Skeletal muscle satellite cell (primary cell): Measurements from ENCODE around the gene SP140L. TPM values are rescaled to one million over a fixed set of nuclear protein-coding genes. Genes with fewer than 3 reads are reported as not detected.
"Not testable (repeated sequence)": the region's sequence is repeated elsewhere in the genome, so short reads cannot be mapped to it uniquely, and the experiment has no call there.

ENCODE experiments used
- H3K27me3 ChIP-seq: 2 replicates; pipeline ENCODE4 v1.7.0; 2013; ENCODE audit warnings: low read length; ENCODE audit not compliant: control insufficient read depth, insufficient read depth
- H3K36me3 ChIP-seq: 2 replicates; pipeline ENCODE4 v1.7.0; 2013; ENCODE audit warnings: mild to moderate bottlenecking, control low read depth, low read length; ENCODE audit not compliant: insufficient read depth
- H3K4me1 ChIP-seq: 2 replicates; pipeline ENCODE4 v1.7.0; 2013; ENCODE audit warnings: low read length; ENCODE audit not compliant: control insufficient read depth, insufficient read depth
- H3K4me2 ChIP-seq: 2 replicates; pipeline ENCODE4 v1.7.0; 2013; ENCODE audit warnings: mild to moderate bottlenecking, low read length
- H3K4me3 ChIP-seq: 2 replicates; pipeline ENCODE4 v1.7.0; 2013; ENCODE audit warnings: low read length
- H3K9ac ChIP-seq: 2 replicates; pipeline ENCODE4 v1.7.0; 2013; ENCODE audit warnings: mild to moderate bottlenecking, low read depth, low read length, moderate library complexity
- H3K9me3 ChIP-seq: replicated peaks from 2 replicates; pipeline ENCODE4 v1.7.0; 2013; ENCODE audit warnings: mild to moderate bottlenecking, control low read depth, low read length
- total RNA-seq: library from RNA; depleted of rRNA; stranded (reverse); fragments of >200 nt; gene quantifications from 2 replicates; pipeline ENCODE4 v1.2.3, GENCODE V29; 2012; rRNA removed

The SP140L gene
- total RNA-seq = 6.6 and 7.2 TPM in 2 replicates

GRCh38 chr2:230326453-230327417, at the start of gene SP140L:
Gene SP140L, plus strand, starts transcription at chr2:230327193. Its CDS starts 77 bp downstream, at chr2:230327270.
- peak within 1 kb of the TSS; percentile 84 for H3K4me2 ChIP-seq
- peak within 1 kb of the TSS; percentile 76 for H3K9ac ChIP-seq
- peaks cover 37% of the 10 kb centered on the region for H3K4me1 ChIP-seq
- H3K27me3 ChIP-seq = no peaks in the 10 kb centered on the region
- no peaks in the 10 kb centered on the region for H3K9me3 ChIP-seq
- H3K4me3 ChIP-seq = peak within 1 kb of the TSS; percentile 73
- H3K36me3 ChIP-seq = no peaks in the 10 kb centered on the region

- no peak overlapping the region for H3K4me3 ChIP-seq
- no peak overlapping the region for H3K9ac ChIP-seq
- H3K4me1 ChIP-seq = no peaks in the 10 kb centered on the region
- no peaks in the 10 kb centered on the region for H3K9me3 ChIP-seq
- H3K27me3 ChIP-seq = no peaks in the 10 kb centered on the region
- no peak overlapping the region for H3K4me2 ChIP-seq
- no peaks in the 10 kb centered on the region for H3K36me3 ChIP-seq
Observed at GRCh38 chr2:230282936-230283335, 44.1 kb upstream of the SP140L start.

GRCh38 chr2:230286048-230286447, 40.9 kb upstream of the SP140L start:
- Histone ChIP-seq H3K9me3 (no peaks in the 10 kb centered on the region), H3K4me2 (no peak overlapping the region), H3K4me1 (no peaks in the 10 kb centered on the region), H3K4me3 (no peak overlapping the region), H3K36me3 (no peaks in the 10 kb centered on the region), H3K9ac (no peak overlapping the region), H3K27me3 (peaks cover 4% of the 10 kb centered on the region)

- H3K4me3 ChIP-seq, H3K9me3 ChIP-seq, H3K27me3 ChIP-seq, H3K4me2 ChIP-seq, H3K9ac ChIP-seq, H3K4me1 ChIP-seq, H3K36me3 ChIP-seq: not testable (repeated sequence)
Observed at GRCh38 chr2:230289311-230289710, 37.7 kb upstream of the SP140L start.

- Histone ChIP-seq H3K4me1 (no peaks in the 10 kb centered on the region), H3K4me3 (no peak overlapping the region), H3K36me3 (no peaks in the 10 kb centered on the region), H3K27me3 (no peaks in the 10 kb centered on the region), H3K4me2 (no peak overlapping the region), H3K9ac (no peak overlapping the region), H3K9me3 (no peaks in the 10 kb centered on the region)
Observed at GRCh38 chr2:230295192-230295591, 31.8 kb upstream of the SP140L start.

GRCh38 chr2:230296917-230297316, 30.1 kb upstream of the SP140L start:
- Histone ChIP-seq H3K36me3 (no peaks in the 10 kb centered on the region), H3K4me3 (no peak overlapping the region), H3K9ac (no peak overlapping the region), H3K4me2 (no peak overlapping the region), H3K4me1 (no peaks in the 10 kb centered on the region), H3K9me3 (no peaks in the 10 kb centered on the region), H3K27me3 (no peaks in the 10 kb centered on the region)

- no peak overlapping the region for H3K4me3 ChIP-seq
- H3K27me3 ChIP-seq = no peaks in the 10 kb centered on the region
- H3K4me1 ChIP-seq = no peaks in the 10 kb centered on the region
- H3K9me3 ChIP-seq = no peaks in the 10 kb centered on the region
- no peaks in the 10 kb centered on the region for H3K36me3 ChIP-seq
- no peak overlapping the region for H3K4me2 ChIP-seq
- no peak overlapping the region for H3K9ac ChIP-seq
Observed at GRCh38 chr2:230299618-230300017, 27.4 kb upstream of the SP140L start.

GRCh38 chr2:230305416-230306275, 21.3 kb upstream of the SP140L start:
- Histone ChIP-seq H3K9ac (no peak overlapping the region), H3K27me3 (no peaks in the 10 kb centered on the region), H3K4me2 (no peak overlapping the region), H3K4me1 (no peaks in the 10 kb centered on the region), H3K9me3 (no peaks in the 10 kb centered on the region), H3K4me3 (no peak overlapping the region), H3K36me3 (no peaks in the 10 kb centered on the region)

- Histone ChIP-seq H3K9me3 (no peaks in the 10 kb centered on the region), H3K36me3 (no peaks in the 10 kb centered on the region), H3K4me1 (no peaks in the 10 kb centered on the region), H3K27me3 (no peaks in the 10 kb centered on the region), H3K9ac (no peak overlapping the region), H3K4me2 (no peak overlapping the region), H3K4me3 (no peak overlapping the region)
Observed at GRCh38 chr2:230306474-230306873, 20.5 kb upstream of the SP140L start.

- Histone ChIP-seq H3K27me3 (no peaks in the 10 kb centered on the region), H3K9ac (no peak overlapping the region), H3K9me3 (no peaks in the 10 kb centered on the region), H3K4me1 (no peaks in the 10 kb centered on the region), H3K36me3 (no peaks in the 10 kb centered on the region), H3K4me3 (no peak overlapping the region), H3K4me2 (no peak overlapping the region)
Observed at GRCh38 chr2:230307485-230307884, 19.5 kb upstream of the SP140L start.

GRCh38 chr2:230308402-230309000, 18.5 kb upstream of the SP140L start:
- Histone ChIP-seq H3K4me2 (no peak overlapping the region), H3K9ac (no peak overlapping the region), H3K4me3 (no peak overlapping the region), H3K36me3 (no peaks in the 10 kb centered on the region), H3K9me3 (no peaks in the 10 kb centered on the region), H3K27me3 (no peaks in the 10 kb centered on the region), H3K4me1 (peaks cover 3% of the 10 kb centered on the region)
